ACC112 (cell line): Measurements from ENCODE around the gene SQOR.

Source experiments
- H2AFZ ChIP-seq: fragments of 200-600 bp; sonication (generic); one replicate; pipeline ENCODE4 v1.6.0; 2017; ENCODE audit warnings: antibody characterized with exemption, low read length; ENCODE audit not compliant: unreplicated experiment
- H3K27ac ChIP-seq: fragments of 200-600 bp; sonication (generic); 2 replicates; pipeline ENCODE4 v1.5.1; 2014; ENCODE audit warnings: low read depth, mild to moderate bottlenecking, antibody characterized with exemption, low read length, moderate library complexity
- H3K27me3 ChIP-seq: fragments of 200-600 bp; sonication (generic); 2 replicates; pipeline ENCODE4 v1.6.1; 2014; ENCODE audit warnings: mild to moderate bottlenecking, antibody characterized with exemption, low read length, moderate library complexity, mixed read lengths; ENCODE audit not compliant: insufficient read depth
- H3K36me3 ChIP-seq: fragments of 200-600 bp; sonication (generic); 2 replicates; pipeline ENCODE4 v1.6.1; 2016; ENCODE audit warnings: mild to moderate bottlenecking, antibody characterized with exemption, low read length, moderate library complexity, mixed read lengths; ENCODE audit not compliant: insufficient read depth
- H3K4me1 ChIP-seq: fragments of 200-600 bp; sonication (generic); one replicate; pipeline ENCODE4 v1.6.1; 2016; ENCODE audit warnings: low read length, mixed read lengths; ENCODE audit not compliant: insufficient read depth, unreplicated experiment, control insufficient read depth
- H3K4me3 ChIP-seq: fragments of 200-600 bp; sonication (generic); 2 replicates; pipeline ENCODE4 v1.5.1; 2014; ENCODE audit warnings: mild to moderate bottlenecking, low read depth, low read length
- H3K79me2 ChIP-seq: fragments of 200-600 bp; sonication (generic); one replicate; pipeline ENCODE4 v1.6.0; 2016; ENCODE audit warnings: low read length; ENCODE audit not compliant: control insufficient read depth, unreplicated experiment, insufficient read depth

The SQOR gene

GRCh38 chr15:45657764-45658545 lies 23.1 kb downstream of the SQOR start:
- Histone ChIP-seq H3K4me3 (no peak overlapping the region), H3K4me1 (peaks cover 14% of the 10 kb centered on the region), H3K27ac (no peak overlapping the region), H3K36me3 (peaks cover 15% of the 10 kb centered on the region; the same call in 1 of the 2 replicates), H3K79me2 (peaks cover 28% of the 10 kb centered on the region), H2AFZ (no peak overlapping the region), H3K27me3 (no peaks in the 10 kb centered on the region)

GRCh38 chr15:45660231-45660979 lies 25.6 kb downstream of the SQOR start:
- peaks cover 25% of the 10 kb centered on the region; the same call in 1 of the 2 replicates for H3K36me3 ChIP-seq
- peaks cover 9% of the 10 kb centered on the region for H3K79me2 ChIP-seq
- peak overlapping the region; percentile 68 for H3K27ac ChIP-seq
- no peak overlapping the region for H3K4me3 ChIP-seq
- no peaks in the 10 kb centered on the region for H3K27me3 ChIP-seq
- no peak overlapping the region for H2AFZ ChIP-seq
- peaks cover 14% of the 10 kb centered on the region for H3K4me1 ChIP-seq

GRCh38 chr15:45662375-45662774 lies 27.5 kb downstream of the SQOR start:
- Histone ChIP-seq H2AFZ (no peak overlapping the region), H3K79me2 (peaks cover 6% of the 10 kb centered on the region), H3K27ac (no peak overlapping the region), H3K4me1 (peaks cover 14% of the 10 kb centered on the region), H3K36me3 (peaks cover 25% of the 10 kb centered on the region; the same call in 1 of the 2 replicates), H3K4me3 (no peak overlapping the region), H3K27me3 (no peaks in the 10 kb centered on the region)

GRCh38 chr15:45664451-45664850 lies 29.6 kb downstream of the SQOR start:
- Histone ChIP-seq H3K27me3 (no peaks in the 10 kb centered on the region), H3K4me1 (peaks cover 12% of the 10 kb centered on the region), H3K36me3 (peaks cover 27% of the 10 kb centered on the region; the same call in 1 of the 2 replicates), H3K4me3 (no peak overlapping the region), H2AFZ (no peak overlapping the region), H3K27ac (no peak overlapping the region), H3K79me2 (no peaks in the 10 kb centered on the region)

GRCh38 chr15:45665261-45665660 lies 30.4 kb downstream of the SQOR start:
- peaks cover 4% of the 10 kb centered on the region for H3K4me1 ChIP-seq
- no peaks in the 10 kb centered on the region for H3K79me2 ChIP-seq
- no peaks in the 10 kb centered on the region for H3K27me3 ChIP-seq
- H2AFZ ChIP-seq, result no peak overlapping the region
- H3K36me3 ChIP-seq, result peaks cover 35% of the 10 kb centered on the region
- no peak overlapping the region for H3K4me3 ChIP-seq
- no peak overlapping the region for H3K27ac ChIP-seq

- H3K4me3 ChIP-seq, result no peak overlapping the region
- H3K79me2 ChIP-seq, result no peaks in the 10 kb centered on the region
- no peaks in the 10 kb centered on the region for H3K27me3 ChIP-seq
- no peaks in the 10 kb centered on the region for H3K4me1 ChIP-seq
- H2AFZ ChIP-seq, result no peak overlapping the region
- H3K36me3 ChIP-seq, result peaks cover 35% of the 10 kb centered on the region
- H3K27ac ChIP-seq, result no peak overlapping the region
Measured at GRCh38 chr15:45666119-45666875, 31.5 kb downstream of the SQOR start.

GRCh38 chr15:45667002-45667401 lies 32.2 kb downstream of the SQOR start:
- Histone ChIP-seq H3K27me3 (no peaks in the 10 kb centered on the region), H3K4me3 (no peak overlapping the region), H3K79me2 (no peaks in the 10 kb centered on the region), H3K36me3 (peaks cover 29% of the 10 kb centered on the region), H3K4me1 (no peaks in the 10 kb centered on the region), H2AFZ (no peak overlapping the region), H3K27ac (no peak overlapping the region)

- Histone ChIP-seq H3K27ac (no peak overlapping the region), H3K36me3 (peaks cover 21% of the 10 kb centered on the region), H3K4me3 (no peak overlapping the region)
Measured at GRCh38 chr15:45668386-45668785, 33.6 kb downstream of the SQOR start.

GRCh38 chr15:45669422-45669821 lies 34.6 kb downstream of the SQOR start:
- Histone ChIP-seq H3K27me3 (no peaks in the 10 kb centered on the region), H3K4me1 (no peaks in the 10 kb centered on the region), H3K79me2 (no peaks in the 10 kb centered on the region), H2AFZ (no peak overlapping the region), H3K36me3 (peaks cover 16% of the 10 kb centered on the region), H3K27ac (no peak overlapping the region), H3K4me3 (no peak overlapping the region)

More at GRCh38 chr15:45668386-45668785, 33.6 kb downstream of the SQOR start:
- H3K4me1 ChIP-seq, result no peaks in the 10 kb centered on the region
- H3K27me3 ChIP-seq, result no peaks in the 10 kb centered on the region
- no peak overlapping the region for H2AFZ ChIP-seq
- no peaks in the 10 kb centered on the region for H3K79me2 ChIP-seq

GRCh38 chr15:45670091-45670490 lies 35.3 kb downstream of the SQOR start:
- no peaks in the 10 kb centered on the region for H3K79me2 ChIP-seq
- no peak overlapping the region for H2AFZ ChIP-seq
- H3K4me1 ChIP-seq, result no peaks in the 10 kb centered on the region
- H3K4me3 ChIP-seq, result no peak overlapping the region
- H3K36me3 ChIP-seq, result peaks cover 22% of the 10 kb centered on the region
- H3K27me3 ChIP-seq, result no peaks in the 10 kb centered on the region
- no peak overlapping the region for H3K27ac ChIP-seq
